ENCODE results near the gene KRTAP12-1.

DNA sequence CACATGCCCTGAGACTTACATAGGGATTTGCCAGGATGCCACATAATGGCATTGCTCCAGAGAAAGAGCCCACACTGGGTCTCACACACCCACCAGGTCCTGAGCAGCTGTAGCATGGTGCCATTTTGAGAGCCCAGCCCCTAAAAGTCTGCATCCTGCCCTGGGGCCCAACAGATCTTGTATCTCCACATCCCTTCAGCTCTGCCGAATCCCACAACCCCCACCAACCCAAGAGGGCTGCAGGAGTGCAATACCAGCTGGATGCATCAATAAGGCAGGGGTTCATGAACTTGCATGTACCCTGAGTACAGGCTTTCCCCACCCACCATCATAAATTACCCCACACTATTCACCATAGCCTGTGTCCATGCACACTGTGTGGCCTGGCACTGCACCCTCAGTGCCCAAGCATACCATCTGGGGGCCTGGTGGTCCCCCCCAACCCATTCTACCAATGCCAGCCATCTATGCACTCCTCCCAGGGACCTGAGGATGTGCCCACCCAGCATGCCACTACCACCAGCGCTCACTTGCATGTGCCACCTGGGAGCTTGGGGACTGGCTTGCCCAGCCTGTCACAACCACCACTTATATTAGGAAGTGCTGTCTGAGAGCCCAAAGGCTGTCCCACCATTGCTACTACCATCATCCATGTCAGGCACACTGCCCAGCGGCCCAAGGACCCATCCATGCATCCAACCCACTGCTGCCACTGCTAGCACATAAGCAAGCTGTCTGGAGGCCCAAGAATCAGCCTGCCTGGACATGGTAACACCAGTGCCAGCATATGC is 11.1 kb downstream of the KRTAP12-1 start:
- TF ChIP-seq EP300 (IDR thresholded peaks at IDR 0.05; ENCODE audit: borderline replicate concordance) (no peak), YY1 (IDR thresholded peaks at IDR 0.05; ENCODE audit: low read depth) (no peak), FOXM1 (IDR thresholded peaks at IDR 0.05; ENCODE audit: borderline replicate concordance, low read depth) (no peak), CEBPB (IDR thresholded peaks at IDR 0.05) (no peak), TAF1 (IDR thresholded peaks at IDR 0.05; ENCODE audit: low read depth) (no peak), MAX (IDR thresholded peaks at IDR 0.05) (no peak), EGR1 (IDR thresholded peaks at IDR 0.05) (no peak), RAD21 (IDR thresholded peaks at IDR 0.05; ENCODE audit: low read depth) (no peak), NFIC (IDR thresholded peaks at IDR 0.05) (no peak), ZBTB7A (IDR thresholded peaks at IDR 0.05; ENCODE audit: low read depth) (no peak), CREB1 (IDR thresholded peaks at IDR 0.05; ENCODE audit: low read depth) (no peak), TCF12 (IDR thresholded peaks at IDR 0.05; ENCODE audit: low read depth) (no peak), TEAD4 (IDR thresholded peaks at IDR 0.05) (no peak)
- TF ChIP-seq, protein P1, sequence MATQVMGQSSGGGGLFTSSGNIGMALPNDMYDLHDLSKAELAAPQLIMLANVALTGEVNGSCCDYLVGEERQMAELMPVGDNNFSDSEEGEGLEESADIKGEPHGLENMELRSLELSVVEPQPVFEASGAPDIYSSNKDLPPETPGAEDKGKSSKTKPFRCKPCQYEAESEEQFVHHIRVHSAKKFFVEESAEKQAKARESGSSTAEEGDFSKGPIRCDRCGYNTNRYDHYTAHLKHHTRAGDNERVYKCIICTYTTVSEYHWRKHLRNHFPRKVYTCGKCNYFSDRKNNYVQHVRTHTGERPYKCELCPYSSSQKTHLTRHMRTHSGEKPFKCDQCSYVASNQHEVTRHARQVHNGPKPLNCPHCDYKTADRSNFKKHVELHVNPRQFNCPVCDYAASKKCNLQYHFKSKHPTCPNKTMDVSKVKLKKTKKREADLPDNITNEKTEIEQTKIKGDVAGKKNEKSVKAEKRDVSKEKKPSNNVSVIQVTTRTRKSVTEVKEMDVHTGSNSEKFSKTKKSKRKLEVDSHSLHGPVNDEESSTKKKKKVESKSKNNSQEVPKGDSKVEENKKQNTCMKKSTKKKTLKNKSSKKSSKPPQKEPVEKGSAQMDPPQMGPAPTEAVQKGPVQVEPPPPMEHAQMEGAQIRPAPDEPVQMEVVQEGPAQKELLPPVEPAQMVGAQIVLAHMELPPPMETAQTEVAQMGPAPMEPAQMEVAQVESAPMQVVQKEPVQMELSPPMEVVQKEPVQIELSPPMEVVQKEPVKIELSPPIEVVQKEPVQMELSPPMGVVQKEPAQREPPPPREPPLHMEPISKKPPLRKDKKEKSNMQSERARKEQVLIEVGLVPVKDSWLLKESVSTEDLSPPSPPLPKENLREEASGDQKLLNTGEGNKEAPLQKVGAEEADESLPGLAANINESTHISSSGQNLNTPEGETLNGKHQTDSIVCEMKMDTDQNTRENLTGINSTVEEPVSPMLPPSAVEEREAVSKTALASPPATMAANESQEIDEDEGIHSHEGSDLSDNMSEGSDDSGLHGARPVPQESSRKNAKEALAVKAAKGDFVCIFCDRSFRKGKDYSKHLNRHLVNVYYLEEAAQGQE (IDR thresholded peaks at IDR 0.05; ENCODE audit: low read depth), result no peak

Measured in Ishikawa (cell line).